Peyer's patch (tissue), 4 donors: ENCODE measurements around the gene MAST1.
"Not testable (repeated sequence)": the region's sequence is repeated elsewhere in the genome, so short reads cannot be mapped to it uniquely, and the experiment has no call there.

Source experiments
- POLR2A ChIP-seq, 2 donors: fragments of 450-650 bp; IDR thresholded peaks; one replicate each; pipeline ENCODE4 v1.5.1; 2017; ENCODE audit warnings: antibody characterized with exemption in 2 of 2, mild to moderate bottlenecking in 2 of 2, moderate library complexity in 2 of 2
- TF ChIP-seq, protein P1 (sequence below), 6 experiments: fragments of 450-650 bp in 4 of 6; fragments of 200-600 bp in 2 of 6; sonication (generic) in 1 of 6; IDR thresholded peaks; one replicate each; pipeline ENCODE4 v1.5.1; 2017 to 2019; ENCODE audit warnings: antibody characterized with exemption in 6 of 6, mild to moderate bottlenecking in 3 of 6, moderate library complexity in 1 of 6

DNA sequence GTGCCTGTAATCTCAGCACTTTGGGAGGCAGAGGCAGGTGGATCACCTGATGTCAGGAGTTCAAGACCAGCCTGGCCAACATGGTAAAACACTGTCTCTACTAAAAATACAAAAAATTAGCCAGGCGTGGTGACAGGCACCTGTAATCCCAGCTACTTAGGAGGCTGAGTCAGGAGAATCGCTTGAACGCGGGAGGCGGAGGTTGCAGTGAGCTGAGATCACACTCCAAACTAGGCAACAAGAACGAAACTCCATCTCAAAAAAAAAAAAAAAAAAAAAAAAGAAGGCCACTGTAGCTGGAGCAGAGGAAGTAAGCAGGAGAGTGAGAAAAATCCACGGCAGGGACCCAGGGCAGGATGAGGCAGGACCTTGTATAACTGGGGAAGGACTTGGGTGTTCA, 8.3 kb downstream of the MAST1 start:
- TF ChIP-seq, protein P1, sequence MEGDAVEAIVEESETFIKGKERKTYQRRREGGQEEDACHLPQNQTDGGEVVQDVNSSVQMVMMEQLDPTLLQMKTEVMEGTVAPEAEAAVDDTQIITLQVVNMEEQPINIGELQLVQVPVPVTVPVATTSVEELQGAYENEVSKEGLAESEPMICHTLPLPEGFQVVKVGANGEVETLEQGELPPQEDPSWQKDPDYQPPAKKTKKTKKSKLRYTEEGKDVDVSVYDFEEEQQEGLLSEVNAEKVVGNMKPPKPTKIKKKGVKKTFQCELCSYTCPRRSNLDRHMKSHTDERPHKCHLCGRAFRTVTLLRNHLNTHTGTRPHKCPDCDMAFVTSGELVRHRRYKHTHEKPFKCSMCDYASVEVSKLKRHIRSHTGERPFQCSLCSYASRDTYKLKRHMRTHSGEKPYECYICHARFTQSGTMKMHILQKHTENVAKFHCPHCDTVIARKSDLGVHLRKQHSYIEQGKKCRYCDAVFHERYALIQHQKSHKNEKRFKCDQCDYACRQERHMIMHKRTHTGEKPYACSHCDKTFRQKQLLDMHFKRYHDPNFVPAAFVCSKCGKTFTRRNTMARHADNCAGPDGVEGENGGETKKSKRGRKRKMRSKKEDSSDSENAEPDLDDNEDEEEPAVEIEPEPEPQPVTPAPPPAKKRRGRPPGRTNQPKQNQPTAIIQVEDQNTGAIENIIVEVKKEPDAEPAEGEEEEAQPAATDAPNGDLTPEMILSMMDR (IDR thresholded peaks at IDR 0.05) = not testable (repeated sequence)
- not testable (repeated sequence) for TF ChIP-seq POLR2A (IDR thresholded peaks at IDR 0.05)
